Measurements from ENCODE around the gene ZNF326. TPM values are rescaled to one million over a fixed set of nuclear protein-coding genes. Genes with fewer than 3 reads are reported as not detected.

Gene ZNF326, protein sequence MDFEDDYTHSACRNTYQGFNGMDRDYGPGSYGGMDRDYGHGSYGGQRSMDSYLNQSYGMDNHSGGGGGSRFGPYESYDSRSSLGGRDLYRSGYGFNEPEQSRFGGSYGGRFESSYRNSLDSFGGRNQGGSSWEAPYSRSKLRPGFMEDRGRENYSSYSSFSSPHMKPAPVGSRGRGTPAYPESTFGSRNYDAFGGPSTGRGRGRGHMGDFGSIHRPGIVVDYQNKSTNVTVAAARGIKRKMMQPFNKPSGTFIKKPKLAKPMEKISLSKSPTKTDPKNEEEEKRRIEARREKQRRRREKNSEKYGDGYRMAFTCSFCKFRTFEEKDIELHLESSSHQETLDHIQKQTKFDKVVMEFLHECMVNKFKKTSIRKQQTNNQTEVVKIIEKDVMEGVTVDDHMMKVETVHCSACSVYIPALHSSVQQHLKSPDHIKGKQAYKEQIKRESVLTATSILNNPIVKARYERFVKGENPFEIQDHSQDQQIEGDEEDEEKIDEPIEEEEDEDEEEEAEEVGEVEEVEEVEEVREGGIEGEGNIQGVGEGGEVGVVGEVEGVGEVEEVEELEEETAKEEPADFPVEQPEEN
- 10 to 100 TPM; 18.1 TPM for total RNA-seq

DNA sequence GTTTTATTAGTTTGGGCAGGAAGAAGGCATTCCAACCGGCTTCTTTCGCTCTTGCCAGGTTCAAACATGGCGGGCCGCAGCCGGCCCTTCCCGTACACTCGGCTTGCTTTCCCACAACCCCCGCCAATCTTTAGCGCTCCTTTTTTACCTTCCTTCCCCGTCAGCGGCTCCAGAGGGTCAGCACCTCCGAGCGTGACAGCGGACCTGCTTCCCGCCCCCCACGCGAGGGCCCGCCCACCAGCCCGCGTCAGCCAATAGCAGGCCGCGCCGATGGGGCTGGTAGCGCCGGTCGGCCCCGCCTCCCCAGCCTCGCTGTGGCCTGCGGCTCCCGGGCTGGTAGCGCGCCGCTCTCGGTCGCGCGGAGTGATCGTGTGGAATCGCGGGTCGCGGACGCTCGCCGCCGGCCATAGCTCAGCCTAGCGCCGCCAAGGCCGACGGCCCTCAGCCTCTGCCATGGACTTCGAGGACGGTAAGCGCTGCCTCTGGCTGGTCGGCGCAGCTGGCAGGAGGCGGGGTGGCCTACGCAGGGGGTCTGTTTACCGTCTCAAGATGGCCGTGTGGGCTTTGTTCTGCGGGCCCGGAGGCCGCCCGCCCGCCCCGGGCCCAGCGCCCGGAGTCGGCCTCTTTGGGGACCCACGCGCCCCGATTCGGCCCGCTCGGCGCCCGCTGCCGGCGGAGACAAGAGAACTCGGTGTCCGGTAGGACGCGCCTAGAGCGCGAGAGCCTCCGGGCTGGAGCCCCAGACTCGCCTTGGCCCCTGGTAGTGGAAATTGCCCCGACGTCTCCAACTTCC lies at the start of gene ZNF326:
ZNF326 (plus strand) TSS at position 306 of the 793 bp plus-strand sequence; CDS start at position 454, 148 bp downstream.
- ATAC-seq (peak; percentile 98), DNase-seq (peak; percentile 95)
- peak within 1 kb of the TSS; percentile 99 for H3K4me3 Mint-ChIP-seq
- H3K36me3 Mint-ChIP-seq (ENCODE audit: low read depth) = peaks cover 12% of the 10 kb centered on the region
- POLR2A ChIA-PET = interaction anchor here (0.6 kb wide), 1 partner anchor 320 kb away, joined by 4 read pairs; no protein-coding TSS in a partner anchor
- no peaks in the 10 kb centered on the region for H3K9me3 Mint-ChIP-seq (ENCODE audit: insufficient read depth)
- H3K27me3 Mint-ChIP-seq (ENCODE audit: low read depth) = peaks cover 14% of the 10 kb centered on the region
- H3K27ac Mint-ChIP-seq = peak within 1 kb of the TSS; percentile 96
- CTCF ChIA-PET = no interaction called here
- H3K4me1 Mint-ChIP-seq (ENCODE audit: low read depth) = peaks cover 26% of the 10 kb centered on the region

DNA sequence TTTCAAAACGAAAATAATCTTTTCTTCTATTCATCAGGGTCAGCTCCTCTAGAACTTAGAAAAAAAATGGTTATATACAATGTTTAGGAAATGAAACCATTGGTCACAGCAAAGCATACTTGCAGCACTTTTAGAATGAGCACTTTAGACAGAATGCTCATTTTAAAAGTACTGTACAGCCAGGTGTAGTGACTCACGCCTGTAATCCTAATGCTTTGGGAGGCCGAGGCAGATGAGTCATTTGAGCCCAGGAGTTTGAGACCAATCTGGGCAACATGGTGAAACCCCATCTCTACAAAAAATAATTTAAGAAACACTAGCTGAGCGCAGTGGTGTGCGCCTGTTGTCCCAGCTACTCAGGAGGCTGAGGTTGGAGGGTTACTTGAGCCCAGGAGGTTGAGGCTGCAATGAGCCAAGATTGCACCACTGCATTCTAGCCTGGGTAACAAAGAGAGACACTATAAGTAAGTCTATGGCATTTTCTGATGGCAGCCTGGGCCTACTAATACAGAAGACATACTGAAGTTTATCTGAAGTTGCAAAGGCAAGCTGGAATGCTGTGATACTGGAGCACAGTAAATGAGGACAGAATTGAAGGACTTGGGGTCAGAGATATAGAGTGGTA lies 48.9 kb upstream of the ZNF326 start:
- peaks cover 1% of the 10 kb centered on the region for H3K4me1 Mint-ChIP-seq (ENCODE audit: low read depth)
- ChIA-PET CTCF (interaction anchor here (1.5 to 1.6 kb wide), 2 partner anchors 99 to 103 kb away, joined by 5 read pairs; no protein-coding TSS in a partner anchor), POLR2A (interaction anchor here (0.6 kb wide), 1 partner anchor 77 kb away, joined by 3 read pairs; no protein-coding TSS in a partner anchor)
- no peaks in the 10 kb centered on the region for H3K36me3 Mint-ChIP-seq (ENCODE audit: low read depth)
- H3K9me3 Mint-ChIP-seq (ENCODE audit: insufficient read depth) = no peaks in the 10 kb centered on the region
- H3K27ac Mint-ChIP-seq = no peak overlapping the region
- H3K4me3 Mint-ChIP-seq = no peak overlapping the region
- ATAC-seq (no peak), DNase-seq (no peak)
- H3K27me3 Mint-ChIP-seq (ENCODE audit: low read depth) = no peaks in the 10 kb centered on the region

DNA sequence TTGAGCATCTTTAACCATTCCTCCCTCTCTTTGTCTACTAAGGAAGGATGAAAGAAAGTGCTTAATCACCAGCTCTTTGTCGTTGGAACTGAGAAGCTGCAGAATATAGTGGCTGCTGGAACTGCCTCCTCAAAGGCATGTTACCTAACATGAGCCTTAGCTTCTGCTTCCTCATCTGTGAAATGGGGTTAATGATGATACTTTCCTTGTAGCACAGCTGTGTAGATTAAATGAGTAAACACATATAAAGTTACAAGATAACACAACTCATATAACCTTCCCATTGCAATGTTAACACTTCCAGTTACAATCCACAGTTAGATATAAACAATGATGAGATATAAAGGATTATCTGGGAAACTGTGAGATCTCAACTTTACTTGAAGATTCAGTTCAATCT lies 48.4 kb upstream of the ZNF326 start:
- DNase-seq = no peak
- Mint-ChIP-seq H3K36me3 (ENCODE audit: low read depth) (no peaks in the 10 kb centered on the region), H3K27ac (no peak overlapping the region), H3K27me3 (ENCODE audit: low read depth) (no peaks in the 10 kb centered on the region), H3K4me3 (no peak overlapping the region), H3K4me1 (ENCODE audit: low read depth) (no peaks in the 10 kb centered on the region), H3K9me3 (ENCODE audit: insufficient read depth) (no peaks in the 10 kb centered on the region)
- ChIA-PET POLR2A (interaction anchor here (0.6 kb wide), 1 partner anchor 78 kb away, joined by 3 read pairs; no protein-coding TSS in a partner anchor), CTCF (interaction anchor here (1.5 to 1.6 kb wide), 2 partner anchors 100 to 104 kb away, joined by 5 read pairs; no protein-coding TSS in a partner anchor)
- no peak for ATAC-seq

DNA sequence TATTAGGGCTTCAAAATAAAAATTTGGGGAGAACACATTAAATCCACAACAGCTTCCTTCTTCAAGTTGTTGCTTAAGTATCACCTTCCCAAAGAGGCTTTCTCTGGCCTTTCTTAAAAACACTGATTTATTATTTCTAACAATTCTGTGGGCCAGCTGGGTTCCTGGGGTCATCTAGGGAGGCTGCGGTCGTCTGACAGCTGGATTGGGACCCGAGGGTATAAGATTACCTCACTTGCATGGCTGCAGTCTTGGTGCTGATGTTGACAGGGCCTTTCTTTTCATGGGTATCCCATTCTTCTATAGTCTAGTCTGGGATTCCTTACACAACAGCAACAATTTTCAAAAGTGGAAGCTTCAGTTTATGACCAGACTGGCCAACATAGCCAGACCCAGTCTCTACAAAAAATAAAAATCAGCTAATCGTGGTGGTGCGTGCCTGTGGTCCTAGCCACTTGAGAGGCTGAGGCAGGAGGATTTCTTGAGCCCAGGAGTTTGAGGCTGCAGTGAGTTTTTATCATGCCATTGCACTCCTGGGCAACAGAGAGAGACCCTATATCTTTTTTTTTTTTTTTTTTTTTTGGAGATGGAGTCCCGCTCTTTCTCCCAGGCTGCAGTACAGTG lies 46.1 kb upstream of the ZNF326 start:
- Mint-ChIP-seq H3K36me3 (ENCODE audit: low read depth) (no peaks in the 10 kb centered on the region), H3K4me1 (ENCODE audit: low read depth) (peaks cover 12% of the 10 kb centered on the region), H3K4me3 (no peak overlapping the region), H3K27ac (no peak overlapping the region), H3K9me3 (ENCODE audit: insufficient read depth) (no peaks in the 10 kb centered on the region), H3K27me3 (ENCODE audit: low read depth) (no peaks in the 10 kb centered on the region)
- ATAC-seq (no peak), DNase-seq (no peak)
- ChIA-PET CTCF (interaction anchor here (0.7 to 0.8 kb wide), 2 partner anchors 142 to 465 kb away, joined by 3 read pairs; no protein-coding TSS in a partner anchor), POLR2A (no interaction called here)

DNA sequence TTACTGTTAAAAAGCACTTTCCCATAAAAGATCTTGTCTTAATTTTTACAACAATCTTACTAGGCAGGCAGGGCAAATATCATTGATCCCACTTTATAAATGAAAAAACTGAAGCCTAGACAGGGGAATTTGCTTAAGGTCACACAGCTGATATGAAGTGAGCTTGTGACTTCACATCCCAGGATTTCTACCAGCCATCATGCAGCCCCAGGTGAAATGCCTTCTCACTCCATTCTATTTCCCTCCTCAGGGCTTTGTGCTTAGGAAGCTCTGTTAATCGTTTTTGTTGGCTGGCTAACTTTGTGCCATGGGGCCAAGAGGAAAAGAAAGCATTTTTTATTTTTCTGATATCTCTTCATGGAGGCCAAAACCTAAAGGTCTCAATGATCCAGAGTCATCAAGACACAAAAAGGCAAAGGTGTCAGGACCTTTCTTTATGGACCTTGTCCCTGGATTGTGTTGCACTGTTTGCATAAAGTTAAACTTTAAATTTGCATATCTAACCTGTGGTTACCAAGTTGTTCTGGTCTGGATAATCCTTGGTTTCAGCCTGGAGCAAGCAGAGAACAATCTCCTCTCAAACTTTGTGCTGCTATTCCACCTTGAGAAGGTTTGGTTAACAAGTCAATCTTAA lies 44.8 kb upstream of the ZNF326 start:
- Mint-ChIP-seq H3K27me3 (ENCODE audit: low read depth) (no peaks in the 10 kb centered on the region), H3K27ac (no peak overlapping the region), H3K4me1 (ENCODE audit: low read depth) (peaks cover 19% of the 10 kb centered on the region), H3K36me3 (ENCODE audit: low read depth) (no peaks in the 10 kb centered on the region), H3K9me3 (ENCODE audit: insufficient read depth) (no peaks in the 10 kb centered on the region), H3K4me3 (no peak overlapping the region)
- POLR2A ChIA-PET = no interaction called here
- no peak for DNase-seq
- no peak for ATAC-seq
- CTCF ChIA-PET = no interaction called here

DNA sequence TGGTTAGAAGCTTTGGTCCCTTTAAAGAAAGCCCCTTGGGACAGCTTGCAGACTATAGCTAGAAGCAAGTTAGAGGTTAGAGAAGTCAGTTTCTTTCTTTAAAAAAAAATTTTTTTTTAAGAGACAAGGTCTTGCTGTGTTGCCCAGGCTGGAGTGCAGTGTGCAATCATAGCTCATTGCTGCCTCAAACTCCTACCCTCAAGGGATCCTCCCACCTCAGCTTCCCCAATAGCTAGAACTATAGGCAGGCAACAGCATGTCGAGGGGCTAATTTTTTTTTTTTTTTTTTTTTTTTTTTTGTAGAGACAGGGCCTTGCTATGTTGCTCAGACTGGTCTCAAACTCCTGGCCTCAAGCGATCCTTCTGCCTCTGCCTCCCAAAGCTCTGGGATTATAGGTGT lies 44.2 kb upstream of the ZNF326 start:
- Mint-ChIP-seq H3K27me3 (ENCODE audit: low read depth) (no peaks in the 10 kb centered on the region), H3K27ac (no peak overlapping the region), H3K9me3 (ENCODE audit: insufficient read depth) (no peaks in the 10 kb centered on the region), H3K4me1 (ENCODE audit: low read depth) (peaks cover 19% of the 10 kb centered on the region), H3K4me3 (no peak overlapping the region), H3K36me3 (ENCODE audit: low read depth) (no peaks in the 10 kb centered on the region)
- ChIA-PET POLR2A (no interaction called here), CTCF (no interaction called here)
- ATAC-seq = no peak
- no peak for DNase-seq

DNA sequence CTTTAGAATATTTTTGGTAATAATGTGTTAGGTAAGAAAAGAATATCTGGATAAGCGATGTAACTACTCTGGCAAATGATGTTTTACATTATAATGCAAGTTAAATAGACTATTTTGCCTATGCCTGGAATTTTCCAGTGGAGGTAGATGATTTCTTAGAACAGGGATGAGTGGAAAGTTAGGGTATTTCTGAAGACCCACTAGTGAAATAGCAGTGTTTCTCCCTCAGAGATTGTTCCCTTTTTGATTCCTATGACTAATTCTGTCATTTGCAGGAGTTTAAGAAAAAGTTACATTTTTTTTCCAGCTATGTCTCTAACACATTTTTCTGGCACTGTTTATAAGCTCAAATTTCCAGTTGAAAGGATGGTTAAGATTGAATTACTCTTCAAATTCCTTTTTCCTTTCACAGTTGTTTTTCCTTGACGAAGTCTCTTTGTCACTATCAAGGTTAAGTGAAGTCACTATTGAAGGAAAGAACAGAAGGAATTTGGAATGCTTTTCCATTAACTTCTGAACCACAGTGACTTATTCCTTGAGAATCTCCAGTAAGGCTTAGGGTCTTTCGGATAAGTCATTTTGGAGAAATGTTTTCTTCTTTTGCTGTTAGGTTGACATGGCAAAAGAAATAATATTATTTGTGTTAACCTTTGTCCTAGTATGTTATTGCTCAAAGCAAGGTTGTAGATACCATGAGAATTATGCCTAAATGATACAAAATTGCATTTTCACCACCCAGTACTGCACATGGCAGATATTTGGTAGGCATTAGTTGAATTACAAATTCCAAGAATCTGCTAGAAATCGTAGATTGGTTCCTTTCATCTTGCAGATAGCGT lies 42.9 kb upstream of the ZNF326 start:
- Mint-ChIP-seq H3K27ac (no peak overlapping the region), H3K4me1 (ENCODE audit: low read depth) (peaks cover 25% of the 10 kb centered on the region), H3K27me3 (ENCODE audit: low read depth) (no peaks in the 10 kb centered on the region), H3K9me3 (ENCODE audit: insufficient read depth) (no peaks in the 10 kb centered on the region), H3K4me3 (no peak overlapping the region), H3K36me3 (ENCODE audit: low read depth) (no peaks in the 10 kb centered on the region)
- ATAC-seq = no peak
- ChIA-PET POLR2A (interaction anchor here (1.2 kb wide), 1 partner anchor 109 kb away, joined by 3 read pairs; no protein-coding TSS in a partner anchor), CTCF (interaction anchor here (1.2 to 2.3 kb wide), 4 partner anchors 14 to 147 kb away, joined by 3 to 10 read pairs (median 4); no protein-coding TSS in a partner anchor)
- DNase-seq = no peak

DNA sequence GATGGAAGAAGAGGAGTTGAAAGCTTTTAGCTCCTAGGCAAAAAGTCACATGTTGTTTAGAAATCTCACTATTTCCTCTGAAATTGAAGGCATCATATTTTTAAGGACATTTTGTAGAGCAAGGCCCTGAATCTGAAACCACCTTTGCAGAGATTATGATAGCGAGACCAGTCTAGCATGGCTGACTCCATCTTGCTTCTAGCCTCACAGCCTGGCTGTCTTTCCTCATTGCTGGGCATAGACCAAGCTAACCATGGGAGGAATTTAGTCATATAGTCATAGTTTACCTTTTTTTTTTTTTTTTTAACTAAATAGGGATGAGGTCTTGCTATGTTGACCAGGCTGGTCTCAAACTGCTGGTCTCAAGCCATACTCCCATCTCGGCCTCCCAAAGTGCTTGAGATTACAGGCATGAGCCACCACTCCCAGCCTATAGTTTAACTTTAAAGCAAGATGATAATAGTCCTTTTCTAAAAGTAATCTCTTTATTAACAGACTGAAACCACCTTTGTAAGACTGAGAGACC lies 42.2 kb upstream of the ZNF326 start:
- H3K4me3 Mint-ChIP-seq = no peak overlapping the region
- H3K27me3 Mint-ChIP-seq (ENCODE audit: low read depth) = no peaks in the 10 kb centered on the region
- DNase-seq (no peak), ATAC-seq (no peak)
- ChIA-PET POLR2A (interaction anchor here (1.2 kb wide), 1 partner anchor 110 kb away, joined by 3 read pairs; no protein-coding TSS in a partner anchor), CTCF (interaction anchor here (1.2 to 2.3 kb wide), 4 partner anchors 94 to 469 kb away, joined by 3 to 10 read pairs (median 4); no protein-coding TSS in a partner anchor)
- H3K27ac Mint-ChIP-seq = no peak overlapping the region
- H3K36me3 Mint-ChIP-seq (ENCODE audit: low read depth) = no peaks in the 10 kb centered on the region
- H3K4me1 Mint-ChIP-seq (ENCODE audit: low read depth) = peaks cover 32% of the 10 kb centered on the region
- no peaks in the 10 kb centered on the region for H3K9me3 Mint-ChIP-seq (ENCODE audit: insufficient read depth)

DNA sequence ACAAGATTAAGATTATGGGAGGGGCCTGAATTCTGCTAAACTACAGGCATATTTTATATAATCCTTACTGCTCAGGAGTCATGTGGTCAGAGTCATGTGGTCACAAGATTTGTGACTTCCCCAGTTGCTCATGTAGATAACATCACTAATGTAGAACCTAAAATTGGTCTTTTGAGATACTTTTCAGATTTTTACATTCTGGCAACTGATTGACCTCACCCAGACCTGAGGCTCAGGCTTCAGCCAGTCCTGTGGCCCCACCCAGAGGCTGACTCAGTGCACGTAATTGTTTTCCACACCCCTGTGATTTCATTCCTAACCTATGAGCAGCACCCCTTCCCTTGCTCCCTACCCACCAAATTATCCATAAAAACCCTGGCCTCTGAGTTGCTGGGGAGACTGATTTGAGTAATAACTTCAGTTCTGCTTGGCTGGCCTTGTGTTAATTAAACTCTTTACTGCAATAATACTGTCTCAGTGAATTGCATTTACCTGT lies 41.7 kb upstream of the ZNF326 start:
- DNase-seq = peak; percentile 33
- peak overlapping the region; percentile 31 for H3K27ac Mint-ChIP-seq
- peak; percentile 46 for ATAC-seq
- POLR2A ChIA-PET = interaction anchor here (1.2 kb wide), 1 partner anchor 110 kb away, joined by 3 read pairs; no protein-coding TSS in a partner anchor
- CTCF ChIA-PET = interaction anchor here (1.2 to 2.3 kb wide), 3 partner anchors 110 to 470 kb away, joined by 3 to 10 read pairs (median 4); no protein-coding TSS in a partner anchor
- H3K9me3 Mint-ChIP-seq (ENCODE audit: insufficient read depth) = no peaks in the 10 kb centered on the region
- H3K27me3 Mint-ChIP-seq (ENCODE audit: low read depth) = no peaks in the 10 kb centered on the region
- H3K4me3 Mint-ChIP-seq = no peak overlapping the region
- peaks cover 37% of the 10 kb centered on the region for H3K4me1 Mint-ChIP-seq (ENCODE audit: low read depth)
- H3K36me3 Mint-ChIP-seq (ENCODE audit: low read depth) = no peaks in the 10 kb centered on the region

Data from activated CD8-positive, alpha-beta T cell treated with anti-CD3 and anti-CD28 coated beads, Interleukin-2, amount 10 ng/mL, durations not matched to agents 7 days and 5 days (primary cell).